GM19240 (cell line): Measurements from ENCODE around the gene DMXL2.
"Not testable (repeated sequence)": the region's sequence is repeated elsewhere in the genome, so short reads cannot be mapped to it uniquely, and the experiment has no call there.

ENCODE experiments used
- DNase-seq: peaks from one replicate; pipeline ENCODE4 v3.0.0; 2011; ENCODE audit warnings: low spot score; ENCODE audit not compliant: insufficient read length

Gene DMXL2

GRCh38 chr15:51624022-51624421 lies 1.5 kb upstream of the DMXL2 start:
- DNase-seq, result no peak

- no peak for DNase-seq
Measured at GRCh38 chr15:51623386-51623938, 891 bp upstream of the DMXL2 start.

GRCh38 chr15:51621936-51622603 lies 501 bp downstream of the DMXL2 start:
- no peak for DNase-seq

- no peak for DNase-seq
Measured at GRCh38 chr15:51621155-51621765, 1.3 kb downstream of the DMXL2 start.

GRCh38 chr15:51620641-51621040 lies 1.9 kb downstream of the DMXL2 start:
- no peak for DNase-seq

- DNase-seq, result no peak
Measured at GRCh38 chr15:51620122-51620521, 2.4 kb downstream of the DMXL2 start.

GRCh38 chr15:51619331-51620035 lies 3.1 kb downstream of the DMXL2 start:
- DNase-seq, result no peak

- no peak for DNase-seq
Measured at GRCh38 chr15:51617886-51618285, 4.7 kb downstream of the DMXL2 start.

- DNase-seq, result no peak
Measured at GRCh38 chr15:51613951-51614350, 8.6 kb downstream of the DMXL2 start.

- not testable (repeated sequence) for DNase-seq
Measured at GRCh38 chr15:51612669-51613068, 9.9 kb downstream of the DMXL2 start.

- DNase-seq, result not testable (repeated sequence)
Measured at GRCh38 chr15:51603462-51603948, 19.1 kb downstream of the DMXL2 start.

GRCh38 chr15:51603002-51603401 lies 19.6 kb downstream of the DMXL2 start:
- no peak for DNase-seq

GRCh38 chr15:51602484-51602883 lies 20.1 kb downstream of the DMXL2 start:
- DNase-seq, result no peak

- no peak for DNase-seq
Measured at GRCh38 chr15:51601801-51602200, 20.8 kb downstream of the DMXL2 start.

- DNase-seq, result no peak
Measured at GRCh38 chr15:51600114-51600513, 22.5 kb downstream of the DMXL2 start.

GRCh38 chr15:51589881-51590568 lies 32.5 kb downstream of the DMXL2 start:
- DNase-seq, result no peak

- DNase-seq, result no peak
Measured at GRCh38 chr15:51588966-51589365, 33.6 kb downstream of the DMXL2 start.

GRCh38 chr15:51585986-51586385 lies 36.6 kb downstream of the DMXL2 start:
- DNase-seq, result no peak

- DNase-seq, result no peak
Measured at GRCh38 chr15:51580982-51581381, 41.6 kb downstream of the DMXL2 start.

GRCh38 chr15:51580385-51580784 lies 42.2 kb downstream of the DMXL2 start:
- DNase-seq, result no peak

- no peak for DNase-seq
Measured at GRCh38 chr15:51579012-51579411, 43.6 kb downstream of the DMXL2 start.
